Calu3 (cell line): ENCODE results near the gene UROS. TPM values are rescaled to one million over a fixed set of nuclear protein-coding genes. Genes with fewer than 3 reads are reported as not detected.

ENCODE experiments used
- BruUV-seq: library from RNA; stranded (reverse); fragments of 400-500 nt; replicated peaks from 2 replicates; lab custom pipeline; 2021; lab: Mats Ljungman, UMichigan
- CTCF ChIA-PET: fragments of 300-600 bp; sonication (Branson Sonifier 250); formaldehyde crosslinking; loops from one replicate; lab custom pipeline; 2022; ENCODE audit warnings: antibody characterized with exemption; lab: Charles Lee
- DNase-seq: peaks from one replicate; pipeline ENCODE4 v3.0.0; 2022
- H3K27ac Mint-ChIP-seq: one replicate; pipeline ENCODE4 v1.8.0; 2022; ENCODE audit warnings: mixed read lengths; ENCODE audit not compliant: unreplicated experiment
- H3K27me3 Mint-ChIP-seq: one replicate; pipeline ENCODE4 v1.8.0; 2022; ENCODE audit warnings: mixed read lengths; ENCODE audit not compliant: unreplicated experiment
- H3K36me3 Mint-ChIP-seq: one replicate; pipeline ENCODE4 v1.8.0; 2022; ENCODE audit warnings: mild to moderate bottlenecking, moderate library complexity, mixed read lengths; ENCODE audit not compliant: insufficient read depth, unreplicated experiment
- H3K4me1 Mint-ChIP-seq: one replicate; pipeline ENCODE4 v1.8.0; 2022; ENCODE audit warnings: mild to moderate bottlenecking, low read depth, mixed read lengths; ENCODE audit not compliant: unreplicated experiment
- H3K4me3 Mint-ChIP-seq: one replicate; pipeline ENCODE4 v1.8.0; 2022; ENCODE audit warnings: mild to moderate bottlenecking, low read depth, moderate library complexity, mixed read lengths; ENCODE audit not compliant: unreplicated experiment
- H3K9me3 Mint-ChIP-seq: one replicate; pipeline ENCODE4 v1.8.0; 2022; ENCODE audit warnings: low read depth, mixed read lengths; ENCODE audit not compliant: unreplicated experiment
- intact Hi-C: fragments of 100-400 bp; cut with micrococcal nuclease; formaldehyde crosslinking; loops from one replicate; pipeline ENCODE4 v1.10.0; 2022; ENCODE audit not compliant: unreplicated experiment
- total RNA-seq: library from RNA; stranded (reverse); gene quantifications from 2 replicates; pipeline ENCODE4 v1.2.3, GENCODE V29; 2022
- TF ChIP-seq, protein P1 (sequence below): fragments of 200-600 bp; IDR thresholded peaks from one replicate; pipeline ENCODE4 v1.8.0; 2022; ENCODE audit warnings: antibody characterized with exemption; ENCODE audit not compliant: unreplicated experiment

UROS gene
- total RNA-seq, 1 experiment from 2014 or later: 45.3 TPM

DNA sequence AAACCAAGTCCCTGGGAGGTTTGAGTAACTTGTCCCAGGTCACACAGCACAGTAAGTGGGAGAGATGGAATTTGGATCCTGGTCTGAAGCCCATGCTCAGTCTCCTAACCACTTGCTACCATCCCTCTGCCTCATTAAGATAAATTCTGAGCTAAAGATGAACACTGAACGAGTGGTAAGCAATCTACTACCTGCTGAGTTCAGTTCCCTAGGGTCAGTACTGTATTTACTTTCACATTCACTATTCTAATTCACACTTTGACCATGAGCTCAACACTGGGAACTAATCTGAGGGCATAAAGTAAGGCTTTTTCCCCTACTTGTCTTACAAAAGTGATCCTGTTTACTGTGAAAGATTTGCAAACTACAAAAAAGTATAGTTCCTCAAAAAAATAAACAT, 2.4 kb downstream of the UROS start:
- no TSS peak for BruUV-seq
- CTCF ChIA-PET: no interaction called here
- H3K4me1 Mint-ChIP-seq: peaks cover 1% of the 10 kb centered on the region
- no peaks in the 10 kb centered on the region for H3K9me3 Mint-ChIP-seq
- intact Hi-C loops: no loop called here
- peaks cover 5% of the 10 kb centered on the region for H3K36me3 Mint-ChIP-seq
- TF ChIP-seq, protein P1, sequence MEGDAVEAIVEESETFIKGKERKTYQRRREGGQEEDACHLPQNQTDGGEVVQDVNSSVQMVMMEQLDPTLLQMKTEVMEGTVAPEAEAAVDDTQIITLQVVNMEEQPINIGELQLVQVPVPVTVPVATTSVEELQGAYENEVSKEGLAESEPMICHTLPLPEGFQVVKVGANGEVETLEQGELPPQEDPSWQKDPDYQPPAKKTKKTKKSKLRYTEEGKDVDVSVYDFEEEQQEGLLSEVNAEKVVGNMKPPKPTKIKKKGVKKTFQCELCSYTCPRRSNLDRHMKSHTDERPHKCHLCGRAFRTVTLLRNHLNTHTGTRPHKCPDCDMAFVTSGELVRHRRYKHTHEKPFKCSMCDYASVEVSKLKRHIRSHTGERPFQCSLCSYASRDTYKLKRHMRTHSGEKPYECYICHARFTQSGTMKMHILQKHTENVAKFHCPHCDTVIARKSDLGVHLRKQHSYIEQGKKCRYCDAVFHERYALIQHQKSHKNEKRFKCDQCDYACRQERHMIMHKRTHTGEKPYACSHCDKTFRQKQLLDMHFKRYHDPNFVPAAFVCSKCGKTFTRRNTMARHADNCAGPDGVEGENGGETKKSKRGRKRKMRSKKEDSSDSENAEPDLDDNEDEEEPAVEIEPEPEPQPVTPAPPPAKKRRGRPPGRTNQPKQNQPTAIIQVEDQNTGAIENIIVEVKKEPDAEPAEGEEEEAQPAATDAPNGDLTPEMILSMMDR: no peak
- no peaks in the 10 kb centered on the region for H3K27me3 Mint-ChIP-seq
- no peak for DNase-seq
- H3K27ac Mint-ChIP-seq: no peak overlapping the region
- H3K4me3 Mint-ChIP-seq: no peak overlapping the region

GRCh38 chr10:125817337-125817946, 5.6 kb downstream of the UROS start:
- peaks cover 5% of the 10 kb centered on the region for H3K36me3 Mint-ChIP-seq
- DNase-seq: no peak
- CTCF ChIA-PET: no interaction called here
- no peak overlapping the region for H3K4me3 Mint-ChIP-seq
- no peaks in the 10 kb centered on the region for H3K9me3 Mint-ChIP-seq
- H3K27me3 Mint-ChIP-seq: no peaks in the 10 kb centered on the region
- H3K4me1 Mint-ChIP-seq: no peaks in the 10 kb centered on the region
- no TSS peak for BruUV-seq
- intact Hi-C loops: no loop called here
- TF ChIP-seq, protein P1: no peak
- H3K27ac Mint-ChIP-seq: no peak overlapping the region

GRCh38 chr10:125816548-125816947, 6.5 kb downstream of the UROS start:
- no peak overlapping the region for H3K27ac Mint-ChIP-seq
- peaks cover under 1% of the 10 kb centered on the region for H3K36me3 Mint-ChIP-seq
- DNase-seq: no peak
- TF ChIP-seq, protein P1: no peak
- no peaks in the 10 kb centered on the region for H3K4me1 Mint-ChIP-seq
- no peaks in the 10 kb centered on the region for H3K27me3 Mint-ChIP-seq
- no peak overlapping the region for H3K4me3 Mint-ChIP-seq
- BruUV-seq: no TSS peak
- intact Hi-C loops: no loop called here
- H3K9me3 Mint-ChIP-seq: no peaks in the 10 kb centered on the region
- CTCF ChIA-PET: no interaction called here

DNA sequence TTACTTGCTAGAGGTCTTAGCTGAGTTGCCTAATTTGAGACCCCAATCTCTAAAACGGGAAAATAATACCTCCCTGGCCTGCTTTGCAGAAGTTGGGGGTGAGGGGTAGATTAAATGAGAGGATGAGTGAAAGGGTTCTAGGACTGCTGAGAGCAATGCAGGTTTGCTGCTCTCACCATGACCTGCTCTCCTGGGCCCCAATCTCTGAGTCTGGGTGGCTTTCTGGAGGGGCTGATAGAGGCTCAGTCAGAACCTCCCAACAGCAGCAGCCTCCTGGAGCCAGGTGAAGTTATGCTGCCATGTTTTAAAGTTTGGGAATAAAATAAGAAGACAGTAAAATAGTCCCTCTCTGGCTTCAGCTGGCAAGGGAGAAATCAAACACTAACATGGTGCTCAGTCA, 7.3 kb downstream of the UROS start:
- H3K27ac Mint-ChIP-seq: no peak overlapping the region
- CTCF ChIA-PET: no interaction called here
- no peaks in the 10 kb centered on the region for H3K4me1 Mint-ChIP-seq
- no TSS peak for BruUV-seq
- peaks cover 1% of the 10 kb centered on the region for H3K9me3 Mint-ChIP-seq
- intact Hi-C loops: no loop called here
- no peak overlapping the region for H3K4me3 Mint-ChIP-seq
- no peaks in the 10 kb centered on the region for H3K36me3 Mint-ChIP-seq
- H3K27me3 Mint-ChIP-seq: no peaks in the 10 kb centered on the region
- DNase-seq: no peak
- TF ChIP-seq, protein P1: no peak
